ENCODE data around the gene TRPM5.

TRPM5 gene

DNA sequence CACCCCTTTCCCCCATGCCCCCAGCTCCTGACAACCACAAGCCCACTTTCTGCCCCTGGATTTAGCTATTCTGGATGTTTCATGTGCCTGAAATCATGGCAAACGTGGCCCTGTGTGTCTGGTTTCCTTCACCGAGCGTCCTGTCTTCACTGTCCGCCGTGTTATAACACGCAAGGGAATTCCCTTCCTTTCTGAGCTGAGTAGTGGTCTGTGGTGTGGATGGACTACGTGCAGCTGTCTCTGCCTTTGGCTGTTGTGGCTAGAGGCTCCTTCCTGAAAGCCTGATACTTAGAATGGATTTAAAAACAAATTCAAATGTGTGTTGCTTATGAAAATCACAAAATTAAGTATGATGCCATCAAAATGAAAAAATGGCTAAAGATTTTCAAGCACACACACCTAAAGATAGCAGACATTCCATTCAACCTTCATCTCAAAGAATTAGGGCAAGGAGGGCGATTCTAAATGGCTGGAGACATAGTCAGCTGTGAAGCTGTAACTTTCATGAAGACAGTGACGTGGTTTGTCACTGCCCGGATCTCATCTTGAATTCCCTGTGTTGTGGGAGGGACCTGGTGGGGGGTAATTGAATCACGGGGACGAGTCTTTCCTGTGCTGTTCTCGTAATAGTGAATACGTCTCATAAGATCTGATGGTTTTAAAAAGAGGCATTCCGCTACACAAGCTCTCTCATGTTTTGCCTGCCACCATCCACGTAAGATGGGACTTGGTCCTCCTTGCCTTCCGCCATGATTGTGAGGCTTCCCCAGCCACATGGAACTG, 31.0 kb upstream of the TRPM5 start:
- CTCF ChIA-PET: no interaction called here

DNA sequence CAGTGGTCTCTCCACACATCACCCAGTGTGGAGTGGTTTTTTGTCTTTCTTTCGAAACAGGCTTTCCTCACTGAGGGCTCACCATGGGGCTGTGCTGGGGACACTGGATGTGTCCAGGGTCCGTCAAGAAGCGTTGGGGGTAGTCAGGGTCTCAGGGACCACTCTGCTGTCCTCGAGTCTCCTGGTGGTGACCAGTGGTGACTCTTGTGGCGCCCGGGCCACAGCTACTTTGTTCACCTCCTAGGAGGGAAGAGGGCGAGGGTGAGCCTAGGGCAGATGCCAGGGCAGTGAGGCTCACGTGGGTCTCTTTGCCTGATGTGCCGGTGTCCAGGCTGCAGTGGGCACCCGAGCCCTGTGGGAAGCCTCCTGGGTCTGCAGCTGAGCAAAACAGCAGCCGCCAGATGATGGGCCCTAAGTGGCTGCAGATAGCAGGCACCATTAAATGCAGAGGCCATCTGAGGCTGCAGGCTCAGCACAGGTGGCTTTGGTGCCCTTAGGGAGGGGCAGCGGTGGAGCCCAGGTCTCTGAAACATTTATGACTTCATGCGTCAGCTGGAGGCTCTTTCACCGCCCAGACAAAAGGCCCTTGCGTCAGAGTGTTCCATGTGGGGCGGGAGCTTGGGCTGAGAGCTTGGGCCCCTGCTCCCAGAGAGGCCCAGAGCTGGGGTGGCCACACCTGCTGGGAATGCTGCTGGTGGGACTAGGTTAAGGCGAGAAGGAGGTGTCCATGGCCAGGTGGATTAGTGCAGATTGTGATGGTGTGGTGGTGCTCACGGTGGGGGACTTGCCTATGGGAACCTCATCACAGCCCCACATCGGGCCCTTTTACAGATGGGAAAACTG, 30.0 kb upstream of the TRPM5 start:
- DNase-seq (ENCODE audit: low read depth, low spot score): no peak
- CTCF ChIA-PET: no interaction called here
- H3K4me3 ChIP-seq (ENCODE audit: low read depth, low read length): no peak overlapping the region
- POLR2A ChIA-PET: no interaction called here
- TF ChIP-seq CTCF (IDR thresholded peaks at IDR 0.05; ENCODE audit: insufficient read depth, low read length, missing control alignments): no peak

More for the DNA sequence above, 31.0 kb upstream of the TRPM5 start:
- DNase-seq (ENCODE audit: low read depth, low spot score): no peak
- POLR2A ChIA-PET: no interaction called here
- no peak for TF ChIP-seq CTCF (IDR thresholded peaks at IDR 0.05; ENCODE audit: insufficient read depth, low read length, missing control alignments)
- no peak overlapping the region for H3K4me3 ChIP-seq (ENCODE audit: low read depth, low read length)

DNA sequence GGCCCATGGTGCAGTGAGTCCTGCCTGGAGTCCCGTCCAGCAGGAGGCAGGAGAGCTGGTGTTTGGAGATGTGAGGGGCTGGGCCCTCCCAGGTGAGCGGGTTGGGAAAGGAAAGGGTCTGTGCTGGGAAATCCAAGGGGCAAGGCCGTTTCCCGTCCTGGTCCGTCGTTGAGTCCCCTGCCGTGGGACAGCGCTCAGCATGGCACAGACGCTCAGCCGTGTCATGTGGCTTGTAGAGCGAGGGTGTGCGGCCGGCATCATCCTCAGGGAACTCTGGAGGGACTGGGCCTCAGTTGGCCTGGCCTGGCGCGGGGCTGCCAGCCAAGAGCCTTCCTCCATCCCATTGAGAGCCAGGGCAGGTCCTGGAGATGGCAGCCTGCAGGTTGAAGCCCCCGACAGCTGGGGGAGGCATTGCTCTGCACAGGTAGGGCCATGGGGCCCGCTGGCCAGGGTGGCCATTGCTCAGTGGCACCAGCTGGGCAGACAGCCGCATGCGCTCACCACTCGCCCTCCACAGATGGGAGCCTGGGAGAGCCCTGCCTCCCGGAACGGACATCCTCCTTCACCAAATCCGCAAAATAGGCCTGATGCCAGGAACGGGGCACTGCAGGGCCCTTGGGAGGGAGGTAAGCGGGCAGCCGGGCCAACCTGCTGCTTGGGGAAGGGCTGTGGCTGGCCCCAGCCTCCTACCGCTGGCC, 29.2 kb upstream of the TRPM5 start:
- POLR2A ChIA-PET: no interaction called here
- CTCF ChIA-PET: no interaction called here

DNA sequence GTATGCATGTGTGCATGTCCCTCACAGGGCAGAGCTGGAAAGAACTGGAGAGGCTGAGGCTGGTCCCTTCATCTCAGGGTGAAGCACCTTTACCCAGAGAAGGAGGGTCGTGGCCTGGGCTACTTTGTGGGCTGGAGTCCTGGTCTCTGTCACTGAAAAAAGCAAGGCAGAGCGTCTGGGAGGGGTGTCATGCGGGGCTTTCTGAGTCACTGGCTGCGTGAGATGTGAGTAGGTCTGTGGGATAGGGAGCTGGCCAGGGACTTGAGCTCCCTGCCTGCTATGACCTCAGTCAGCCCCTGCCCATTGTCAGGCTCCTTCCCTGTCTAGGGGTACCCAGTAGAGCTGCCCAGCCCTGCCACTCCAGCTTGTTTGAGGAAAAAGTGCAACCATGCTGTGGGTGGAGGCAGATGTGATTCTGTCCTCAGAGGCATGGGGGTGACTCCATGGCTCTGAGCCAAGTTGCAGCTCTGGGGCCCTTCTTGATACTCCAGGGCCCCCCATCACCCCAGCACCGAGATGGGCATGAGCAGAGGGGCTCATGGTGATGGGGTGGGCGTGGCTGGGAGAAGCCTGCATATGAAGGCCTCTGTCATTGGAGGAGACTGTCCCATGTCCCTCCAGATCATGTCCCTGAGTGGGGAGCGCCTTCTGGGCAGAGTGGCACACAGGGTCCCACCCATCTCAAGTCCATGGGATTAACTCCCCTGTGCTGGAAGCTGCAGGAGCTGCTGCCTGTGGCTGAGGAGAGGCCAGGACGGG, 28.3 kb upstream of the TRPM5 start:
- CTCF ChIA-PET: no interaction called here

More for the DNA sequence above, 29.2 kb upstream of the TRPM5 start:
- no peak for DNase-seq (ENCODE audit: low read depth, low spot score)
- no peak overlapping the region for H3K4me3 ChIP-seq (ENCODE audit: low read depth, low read length)
- no peak for TF ChIP-seq CTCF (IDR thresholded peaks at IDR 0.05; ENCODE audit: insufficient read depth, low read length, missing control alignments)

DNA sequence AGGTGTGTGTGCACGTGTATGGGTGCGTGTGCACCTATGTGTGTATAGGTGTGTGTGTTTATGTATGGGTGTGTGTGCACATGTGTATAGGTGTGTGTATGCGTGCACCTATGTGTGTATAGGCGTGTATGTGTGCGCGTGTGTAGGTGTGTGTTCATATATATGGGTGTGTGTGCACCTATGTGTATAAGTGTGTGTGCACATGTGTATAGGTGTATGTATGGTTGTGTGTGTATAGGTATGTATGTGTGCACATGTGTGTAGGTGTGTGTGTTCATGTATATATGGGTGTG, 27.4 kb upstream of the TRPM5 start:
- no peak for TF ChIP-seq CTCF (IDR thresholded peaks at IDR 0.05; ENCODE audit: insufficient read depth, low read length, missing control alignments)
- H3K4me3 ChIP-seq (ENCODE audit: low read depth, low read length): no peak overlapping the region
- POLR2A ChIA-PET: no interaction called here
- CTCF ChIA-PET: no interaction called here
- DNase-seq (ENCODE audit: low read depth, low spot score): no peak

More for the DNA sequence above, 28.3 kb upstream of the TRPM5 start:
- no peak for TF ChIP-seq CTCF (IDR thresholded peaks at IDR 0.05; ENCODE audit: insufficient read depth, low read length, missing control alignments)
- POLR2A ChIA-PET: no interaction called here
- no peak for DNase-seq (ENCODE audit: low read depth, low spot score)
- H3K4me3 ChIP-seq (ENCODE audit: low read depth, low read length): no peak overlapping the region

All from AG04449 (cell line).